Measurements from ENCODE around the gene PRR22.

DNA sequence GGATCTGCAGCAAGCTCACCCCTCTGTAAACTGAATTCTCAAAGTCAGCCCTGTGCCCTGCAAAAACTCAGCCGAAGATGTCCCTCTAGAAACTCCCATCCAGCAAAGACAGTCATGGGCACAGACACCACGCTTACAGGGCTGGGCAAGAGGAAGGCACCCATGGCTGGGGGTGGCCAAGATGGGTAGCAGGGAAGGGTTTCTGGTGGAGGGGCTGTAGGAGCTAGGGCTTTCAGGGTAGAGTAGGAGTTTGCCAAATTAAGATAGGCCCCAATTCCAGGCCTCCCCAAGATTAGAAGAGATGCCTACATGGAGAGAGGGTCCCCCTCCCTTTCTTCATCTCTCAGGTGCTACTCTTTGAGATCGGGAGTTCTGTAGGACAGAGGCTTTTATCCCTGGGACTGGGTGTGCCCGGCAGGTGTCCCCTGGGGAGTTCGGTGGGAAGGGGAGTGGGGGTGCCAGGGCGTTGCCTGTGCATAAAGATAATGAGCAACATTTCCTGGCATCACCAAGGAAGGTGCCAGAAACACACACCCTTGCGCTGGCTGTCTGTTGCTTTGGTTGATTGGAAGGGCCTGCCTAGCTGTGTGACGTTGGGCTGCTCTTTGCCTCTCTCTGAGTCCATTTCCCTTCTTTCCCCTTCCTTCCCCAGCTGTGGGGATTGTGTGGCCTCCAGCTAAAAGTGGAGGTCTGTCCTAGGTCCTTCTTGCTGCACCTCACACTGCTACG, 29.7 kb upstream of the PRR22 start:
- TF ChIP-seq CTCF (IDR thresholded peaks at IDR 0.05; ENCODE audit: extremely low read depth in 1 of 2, insufficient read depth in 1 of 2, low read depth in 1 of 2, low read length in 2 of 2) = no peak
- no peak for TF ChIP-seq POLR2A (IDR thresholded peaks at IDR 0.05; ENCODE audit: low read depth, low read length)
- TF ChIP-seq EZH2 (IDR thresholded peaks at IDR 0.05; ENCODE audit: borderline replicate concordance, low read depth, low read length, severe bottlenecking) = no peak

All from endothelial cell of umbilical vein (primary cell).